Astrocyte (in vitro differentiated cells and primary cell): Measurements from ENCODE around the gene STK32A. TPM values are rescaled to one million over a fixed set of nuclear protein-coding genes. Genes with fewer than 3 reads are reported as not detected.

Experiments used
- DNase-seq: peaks from one replicate; pipeline ENCODE4 v3.0.0-alpha.2; 2010; ENCODE audit warnings: low read depth
- FAIRE-seq: peaks from 2 replicates; lab custom pipeline; 2011; peaks lifted over from hg19 to GRCh38; lab: Jason Lieb, UNC
- H2AFZ ChIP-seq: 2 replicates; pipeline ENCODE4 v1.6.0; 2012; ENCODE audit warnings: low read depth, low read length, inconsistent platforms
- H3K27ac ChIP-seq: 2 replicates; pipeline ENCODE4 v1.5.1; 2011; ENCODE audit warnings: low read depth, low read length, inconsistent platforms
- H3K27me3 ChIP-seq: 2 replicates; pipeline ENCODE4 v1.6.0; 2011; ENCODE audit warnings: low read length, inconsistent platforms; ENCODE audit not compliant: insufficient read depth
- H3K36me3 ChIP-seq: 2 replicates; pipeline ENCODE4 v1.5.1; 2011; ENCODE audit warnings: low read length, inconsistent platforms; ENCODE audit not compliant: insufficient read depth
- H3K4me1 ChIP-seq: 2 replicates; pipeline ENCODE4 v1.5.1; 2011; ENCODE audit warnings: low read length, inconsistent platforms; ENCODE audit not compliant: insufficient read depth
- H3K4me2 ChIP-seq: 2 replicates; pipeline ENCODE4 v1.6.0; 2012; ENCODE audit warnings: low read length, inconsistent platforms
- H3K4me3 ChIP-seq: 2 replicates; pipeline ENCODE4 v1.5.1; 2011; ENCODE audit warnings: low read depth, mild to moderate bottlenecking, low read length, inconsistent platforms; ENCODE audit not compliant: insufficient read depth
- H3K79me2 ChIP-seq: 2 replicates; pipeline ENCODE4 v1.6.0; 2012; ENCODE audit warnings: mild to moderate bottlenecking, low read length, inconsistent platforms; ENCODE audit not compliant: insufficient read depth
- H3K9ac ChIP-seq: 2 replicates; pipeline ENCODE4 v1.6.0; 2012; ENCODE audit warnings: mild to moderate bottlenecking, low read length, inconsistent platforms
- H3K9me3 ChIP-seq: 2 replicates; pipeline ENCODE4 v1.5.1; 2012; ENCODE audit warnings: low read depth, mild to moderate bottlenecking, low read length, inconsistent platforms; ENCODE audit not compliant: insufficient read depth
- H4K20me1 ChIP-seq: 2 replicates; pipeline ENCODE4 v1.6.0; 2012; ENCODE audit warnings: low read length, inconsistent platforms; ENCODE audit not compliant: insufficient read depth
- H3K27ac Mint-ChIP-seq: one replicate; pipeline ENCODE4 v1.8.0; 2021; ENCODE audit warnings: mild to moderate bottlenecking, mixed read lengths; ENCODE audit not compliant: unreplicated experiment
- H3K27me3 Mint-ChIP-seq: one replicate; pipeline ENCODE4 v1.8.0; 2021; ENCODE audit warnings: low read depth, mixed read lengths; ENCODE audit not compliant: unreplicated experiment
- H3K36me3 Mint-ChIP-seq: one replicate; pipeline ENCODE4 v1.8.0; 2021; ENCODE audit warnings: low read depth, mixed read lengths; ENCODE audit not compliant: unreplicated experiment
- H3K4me1 Mint-ChIP-seq: one replicate; pipeline ENCODE4 v1.8.0; 2021; ENCODE audit warnings: low read depth, mixed read lengths; ENCODE audit not compliant: unreplicated experiment
- H3K4me3 Mint-ChIP-seq: one replicate; pipeline ENCODE4 v1.8.0; 2021; ENCODE audit warnings: mild to moderate bottlenecking, moderate library complexity, mixed read lengths; ENCODE audit not compliant: unreplicated experiment
- H3K9me3 Mint-ChIP-seq: one replicate; pipeline ENCODE4 v1.8.0; 2021; ENCODE audit warnings: mild to moderate bottlenecking, mixed read lengths; ENCODE audit not compliant: unreplicated experiment
- EZH2 ChIP-seq: IDR thresholded peaks from 2 replicates; pipeline ENCODE4 v1.6.1; 2012; ENCODE audit warnings: mild to moderate bottlenecking, low read length, inconsistent platforms; ENCODE audit not compliant: insufficient read depth
- total RNA-seq: library from RNA; stranded (reverse); gene quantifications from 2 replicates; pipeline ENCODE4 v1.2.1, GENCODE V29; 2021
- TF ChIP-seq, protein P1 (sequence below): IDR thresholded peaks from 2 replicates; pipeline ENCODE4 v1.5.1; 2011; ENCODE audit warnings: low read depth, mild to moderate bottlenecking, inconsistent platforms, low read length, moderate library complexity; ENCODE audit not compliant: insufficient read depth

Gene STK32A
- total RNA-seq, 1 donor from 2014 or later: 0.25 TPM

DNA sequence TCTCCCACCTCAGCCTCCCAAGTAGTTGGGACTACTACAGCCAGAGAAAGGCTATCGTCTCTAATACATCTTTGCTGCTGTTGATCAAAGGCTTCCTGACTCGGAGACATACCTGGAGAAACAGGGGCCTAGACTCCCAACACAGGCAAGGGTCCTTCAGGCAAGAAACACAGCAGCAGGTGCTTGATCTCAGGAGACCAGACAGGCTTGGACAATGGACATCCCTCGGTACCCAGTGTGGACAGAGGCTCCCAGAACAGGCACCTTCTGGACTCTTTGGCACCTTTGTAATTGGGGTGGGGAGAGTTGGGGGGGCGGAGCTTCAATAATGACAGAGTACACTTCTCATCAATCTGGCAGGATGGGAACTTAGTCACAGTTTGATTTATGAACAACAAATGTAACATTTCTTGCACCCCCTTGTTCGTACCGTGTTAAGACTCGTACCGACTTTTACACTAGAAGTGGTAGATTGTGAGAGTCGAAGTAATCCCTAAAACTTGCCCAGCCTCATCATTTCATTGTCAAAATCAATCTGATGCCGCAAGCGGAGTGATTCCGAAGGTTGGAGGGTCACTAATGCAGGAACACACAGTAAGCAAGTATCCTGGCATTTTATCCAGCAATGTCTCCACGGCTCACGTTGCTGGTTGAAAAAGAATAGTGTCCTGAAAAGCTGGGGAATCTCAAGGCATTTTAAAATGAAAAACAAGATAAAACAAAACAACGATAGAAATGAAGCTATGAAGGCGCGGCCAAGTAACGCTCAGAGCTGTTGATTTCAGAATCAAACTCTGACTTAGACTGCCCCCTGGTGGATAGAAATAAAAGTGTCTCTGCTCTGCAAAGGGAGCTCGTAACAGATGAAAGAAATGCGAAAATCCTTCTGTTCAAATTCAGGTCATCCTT lies 46.4 kb upstream of the STK32A start:
- Histone ChIP-seq H4K20me1 (no peaks in the 10 kb centered on the region), H3K79me2 (no peaks in the 10 kb centered on the region), H3K27ac (no peak overlapping the region), H3K9me3 (no peaks in the 10 kb centered on the region), H2AFZ (peak overlapping the region; percentile 54), H3K27me3 (no peaks in the 10 kb centered on the region), H3K4me1 (peaks cover 8% of the 10 kb centered on the region), H3K36me3 (no peaks in the 10 kb centered on the region), H3K4me3 (no peak overlapping the region), H3K4me2 (peak overlapping the region; percentile 72), H3K9ac (no peak overlapping the region)
- Mint-ChIP-seq H3K9me3 (no peaks in the 10 kb centered on the region), H3K4me3 (no peak overlapping the region), H3K27ac (no peak overlapping the region), H3K4me1 (peaks cover 6% of the 10 kb centered on the region), H3K27me3 (peaks cover 2% of the 10 kb centered on the region), H3K36me3 (no peaks in the 10 kb centered on the region)
- TF ChIP-seq EZH2: no peak
- TF ChIP-seq, protein P1, sequence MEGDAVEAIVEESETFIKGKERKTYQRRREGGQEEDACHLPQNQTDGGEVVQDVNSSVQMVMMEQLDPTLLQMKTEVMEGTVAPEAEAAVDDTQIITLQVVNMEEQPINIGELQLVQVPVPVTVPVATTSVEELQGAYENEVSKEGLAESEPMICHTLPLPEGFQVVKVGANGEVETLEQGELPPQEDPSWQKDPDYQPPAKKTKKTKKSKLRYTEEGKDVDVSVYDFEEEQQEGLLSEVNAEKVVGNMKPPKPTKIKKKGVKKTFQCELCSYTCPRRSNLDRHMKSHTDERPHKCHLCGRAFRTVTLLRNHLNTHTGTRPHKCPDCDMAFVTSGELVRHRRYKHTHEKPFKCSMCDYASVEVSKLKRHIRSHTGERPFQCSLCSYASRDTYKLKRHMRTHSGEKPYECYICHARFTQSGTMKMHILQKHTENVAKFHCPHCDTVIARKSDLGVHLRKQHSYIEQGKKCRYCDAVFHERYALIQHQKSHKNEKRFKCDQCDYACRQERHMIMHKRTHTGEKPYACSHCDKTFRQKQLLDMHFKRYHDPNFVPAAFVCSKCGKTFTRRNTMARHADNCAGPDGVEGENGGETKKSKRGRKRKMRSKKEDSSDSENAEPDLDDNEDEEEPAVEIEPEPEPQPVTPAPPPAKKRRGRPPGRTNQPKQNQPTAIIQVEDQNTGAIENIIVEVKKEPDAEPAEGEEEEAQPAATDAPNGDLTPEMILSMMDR: peak; percentile 91
- DNase-seq (peak; percentile 30), FAIRE-seq (peak; percentile 84)

DNA sequence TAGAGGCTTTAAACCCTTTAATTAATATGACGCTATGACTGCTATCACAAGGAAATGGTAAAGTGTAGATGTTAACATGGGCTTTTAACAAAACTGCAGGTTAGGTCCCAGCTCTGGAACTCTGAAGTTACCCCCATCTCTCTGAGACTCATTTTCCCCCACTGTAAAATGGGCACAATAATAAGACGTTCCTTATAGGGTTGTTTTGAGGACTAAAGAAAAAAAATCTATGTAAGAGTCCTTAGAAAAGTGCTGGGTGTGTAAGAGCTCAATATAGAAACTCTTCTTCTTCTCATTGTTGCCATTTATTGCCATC lies 45.8 kb upstream of the STK32A start:
- peaks cover 8% of the 10 kb centered on the region for H3K4me1 ChIP-seq
- no peaks in the 10 kb centered on the region for H3K27me3 ChIP-seq
- H3K9me3 Mint-ChIP-seq: no peaks in the 10 kb centered on the region
- TF ChIP-seq EZH2: no peak
- TF ChIP-seq, protein P1: no peak
- DNase-seq: no peak
- no peaks in the 10 kb centered on the region for H3K9me3 ChIP-seq
- peaks cover 6% of the 10 kb centered on the region for H3K4me1 Mint-ChIP-seq
- no peaks in the 10 kb centered on the region for H3K79me2 ChIP-seq
- H3K36me3 ChIP-seq: no peaks in the 10 kb centered on the region
- H4K20me1 ChIP-seq: no peaks in the 10 kb centered on the region
- no peak overlapping the region for H3K27ac ChIP-seq
- peak overlapping the region; percentile 72 for H3K4me2 ChIP-seq
- H2AFZ ChIP-seq: no peak overlapping the region
- no peak overlapping the region for H3K27ac Mint-ChIP-seq
- no peak overlapping the region for H3K4me3 Mint-ChIP-seq
- H3K27me3 Mint-ChIP-seq: peaks cover 3% of the 10 kb centered on the region
- no peaks in the 10 kb centered on the region for H3K36me3 Mint-ChIP-seq
- FAIRE-seq: no peak
- no peak overlapping the region for H3K9ac ChIP-seq
- H3K4me3 ChIP-seq: no peak overlapping the region

DNA sequence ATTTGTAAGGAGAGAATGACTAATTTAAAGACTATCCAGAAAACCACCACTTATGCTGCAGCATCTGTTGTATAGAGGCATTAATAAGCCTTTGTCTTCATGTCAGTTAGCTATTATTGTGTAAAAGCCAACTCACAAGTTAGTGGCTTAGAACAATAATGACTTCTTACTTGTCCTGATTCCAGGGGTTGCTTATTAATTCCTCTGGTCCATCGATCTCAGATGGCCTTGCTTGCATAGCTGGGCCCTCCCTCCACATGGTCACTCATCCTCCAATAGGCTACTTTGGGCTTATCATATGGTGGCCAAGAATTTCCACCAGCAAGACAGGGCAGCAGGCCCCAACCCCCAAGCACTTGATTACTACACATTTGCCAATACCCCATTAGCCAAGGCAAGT lies 44.5 kb upstream of the STK32A start:
- H4K20me1 ChIP-seq: no peaks in the 10 kb centered on the region
- Mint-ChIP-seq H3K9me3 (no peaks in the 10 kb centered on the region), H3K36me3 (no peaks in the 10 kb centered on the region), H3K27ac (no peak overlapping the region), H3K4me1 (peaks cover 6% of the 10 kb centered on the region), H3K27me3 (peaks cover 7% of the 10 kb centered on the region), H3K4me3 (no peak overlapping the region)
- H3K36me3 ChIP-seq: no peaks in the 10 kb centered on the region
- no peak overlapping the region for H3K27ac ChIP-seq
- peak; percentile 93 for DNase-seq
- H3K4me2 ChIP-seq: no peak overlapping the region
- no peaks in the 10 kb centered on the region for H3K9me3 ChIP-seq
- no peaks in the 10 kb centered on the region for H3K27me3 ChIP-seq
- H3K9ac ChIP-seq: no peak overlapping the region
- H3K4me1 ChIP-seq: peaks cover 8% of the 10 kb centered on the region
- no peak for FAIRE-seq
- H3K4me3 ChIP-seq: no peak overlapping the region
- H2AFZ ChIP-seq: no peak overlapping the region
- TF ChIP-seq, protein P1: no peak
- no peak for TF ChIP-seq EZH2
- H3K79me2 ChIP-seq: no peaks in the 10 kb centered on the region
